ENCODE results near the gene GRK2.

GRK2 gene

DNA sequence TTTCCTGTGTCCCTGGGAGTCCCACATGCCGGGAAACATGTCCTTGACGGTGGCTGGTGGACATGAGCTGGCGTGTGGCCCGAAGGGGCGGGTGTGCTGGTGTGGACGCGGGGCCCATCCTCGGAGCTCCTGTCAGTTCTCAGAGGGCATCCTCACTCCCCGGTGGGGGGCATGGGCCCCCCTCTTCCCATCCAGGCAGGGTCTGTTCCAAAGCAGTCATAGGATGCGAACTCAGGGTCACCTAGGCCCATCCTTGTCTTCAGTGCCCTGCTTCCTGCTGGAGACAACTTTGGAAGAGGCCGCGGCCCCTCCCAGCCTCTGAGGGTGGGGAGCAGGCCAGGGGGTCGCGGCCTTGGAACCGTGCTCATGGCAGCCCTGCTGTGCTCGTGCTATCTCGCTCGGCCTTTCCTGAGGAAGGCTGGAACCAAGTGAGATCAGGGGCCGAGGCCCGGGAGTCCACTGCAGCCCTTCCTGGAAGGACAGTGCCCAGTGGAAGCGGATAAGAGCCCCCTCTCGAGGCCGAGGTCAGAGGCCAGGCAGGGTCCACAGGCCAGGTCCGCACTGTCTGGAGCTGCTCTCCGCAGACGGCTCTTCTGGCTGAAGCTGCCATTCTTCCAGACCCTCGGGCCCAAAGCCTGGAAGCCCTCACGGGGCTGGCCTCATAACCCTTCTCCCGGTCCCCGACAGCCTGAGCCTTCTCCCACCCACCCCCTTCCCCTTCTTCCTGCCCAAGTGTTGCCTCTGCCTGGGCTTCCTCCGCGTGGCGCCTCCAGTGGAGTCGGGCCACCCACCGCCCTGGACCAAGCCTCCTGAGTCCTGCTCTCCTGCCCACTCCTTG, 8.7 kb downstream of the GRK2 start:
- peaks cover 15% of the 10 kb centered on the region for H3K36me3 ChIP-seq (replicated peaks)
- in situ Hi-C loops (cut with HindIII; ENCODE audit: low pct_ligation_motif_present, low sequenced_read_pairs), result no loop called here
- no peak overlapping the region for H3K27ac ChIP-seq
- no peak overlapping the region for H3K4me3 ChIP-seq (ENCODE audit: low read depth, low read length)
- no peak for TF ChIP-seq CTCF (IDR thresholded peaks at IDR 0.05; ENCODE audit: low read depth, low read length, missing control alignments)
- DNase-seq, result no peak
- H3K27me3 ChIP-seq (replicated peaks), result no peaks in the 10 kb centered on the region

DNA sequence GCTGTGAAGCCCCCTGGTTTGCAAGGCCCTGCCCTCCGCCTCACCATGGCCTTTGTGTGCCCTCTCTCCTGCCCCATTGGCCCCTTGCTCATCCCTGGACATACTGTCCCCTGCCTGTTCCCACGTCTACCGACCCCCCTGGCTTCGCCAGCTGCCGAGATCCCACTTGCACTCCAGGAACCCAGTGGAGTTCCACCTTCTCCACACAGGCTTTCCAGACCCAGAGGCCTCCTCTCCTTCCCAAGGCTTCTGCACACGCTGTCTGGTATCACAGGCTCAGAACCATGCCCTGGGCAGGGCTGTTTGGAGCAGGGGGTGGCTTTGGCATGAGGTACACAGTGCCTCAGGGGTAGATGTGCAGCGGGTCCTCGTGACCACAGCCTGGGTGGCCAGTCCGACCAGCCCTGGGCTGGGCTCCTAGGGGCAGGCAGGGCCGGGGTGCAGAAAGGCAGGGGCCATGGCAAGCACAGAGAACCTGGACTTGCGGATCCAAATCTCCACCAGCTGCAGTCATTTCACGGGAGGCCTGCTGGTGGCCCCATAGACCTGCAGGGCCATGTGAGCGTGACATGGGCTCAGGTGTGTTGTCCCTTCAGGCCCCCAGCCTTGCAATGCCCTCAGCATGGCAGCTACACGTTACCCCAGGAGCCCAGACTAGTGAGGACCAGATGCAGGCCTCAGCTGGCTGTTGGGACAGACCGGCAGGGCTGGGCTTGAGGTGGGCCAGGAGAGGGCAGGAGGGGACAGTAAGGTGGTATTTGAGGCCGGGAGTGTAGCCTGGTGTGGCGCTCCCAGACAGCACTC, 9.5 kb downstream of the GRK2 start:
- H3K27ac ChIP-seq, result no peak overlapping the region
- in situ Hi-C loops (cut with HindIII; ENCODE audit: low pct_ligation_motif_present, low sequenced_read_pairs), result no loop called here
- H3K4me3 ChIP-seq (ENCODE audit: low read depth, low read length), result no peak overlapping the region
- H3K36me3 ChIP-seq (replicated peaks), result peaks cover 23% of the 10 kb centered on the region
- no peak for DNase-seq
- no peak for TF ChIP-seq CTCF (IDR thresholded peaks at IDR 0.05; ENCODE audit: low read depth, low read length, missing control alignments)
- H3K27me3 ChIP-seq (replicated peaks), result no peaks in the 10 kb centered on the region

DNA sequence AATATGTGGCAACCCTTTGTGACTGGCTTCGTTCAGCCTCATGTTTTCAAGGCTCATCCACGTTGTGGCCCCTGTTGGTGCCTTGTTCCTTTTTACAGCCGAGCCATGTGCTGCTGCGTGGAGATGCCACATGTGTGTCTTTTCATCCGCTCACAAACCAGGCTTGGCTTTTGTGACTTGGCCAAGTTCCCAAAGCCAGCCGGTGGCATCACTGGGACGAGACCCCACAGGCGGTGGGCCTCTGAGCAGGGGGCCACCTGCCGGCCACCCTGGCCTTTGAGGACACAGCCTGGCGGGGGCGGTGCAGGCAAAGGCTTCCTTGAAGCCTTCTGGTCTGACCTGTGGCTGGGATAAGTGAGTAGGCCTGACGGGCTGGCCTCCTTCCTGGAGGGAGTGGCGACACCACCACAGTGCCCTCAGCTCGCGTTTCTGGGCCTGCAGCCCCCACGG, 10.5 kb downstream of the GRK2 start:
- in situ Hi-C loops (cut with HindIII; ENCODE audit: low pct_ligation_motif_present, low sequenced_read_pairs), result no loop called here
- TF ChIP-seq CTCF (IDR thresholded peaks at IDR 0.05; ENCODE audit: low read depth, low read length, missing control alignments), result peak; percentile 55
- Histone ChIP-seq H3K4me3 (ENCODE audit: low read depth, low read length) (no peak overlapping the region), H3K36me3 (replicated peaks) (peaks cover 29% of the 10 kb centered on the region), H3K27ac (peak overlapping the region; percentile 35), H3K27me3 (replicated peaks) (no peaks in the 10 kb centered on the region)
- no peak for DNase-seq

GRCh38 chr11:67277231-67277961, 11.1 kb downstream of the GRK2 start:
- Histone ChIP-seq H3K27me3 (replicated peaks) (no peaks in the 10 kb centered on the region), H3K4me3 (ENCODE audit: low read depth, low read length) (peak overlapping the region; percentile 30), H3K27ac (peak overlapping the region; percentile 35), H3K36me3 (replicated peaks) (peaks cover 33% of the 10 kb centered on the region)
- no peak for DNase-seq
- in situ Hi-C loops (cut with HindIII; ENCODE audit: low pct_ligation_motif_present, low sequenced_read_pairs), result no loop called here
- no peak for TF ChIP-seq CTCF (IDR thresholded peaks at IDR 0.05; ENCODE audit: low read depth, low read length, missing control alignments)

DNA sequence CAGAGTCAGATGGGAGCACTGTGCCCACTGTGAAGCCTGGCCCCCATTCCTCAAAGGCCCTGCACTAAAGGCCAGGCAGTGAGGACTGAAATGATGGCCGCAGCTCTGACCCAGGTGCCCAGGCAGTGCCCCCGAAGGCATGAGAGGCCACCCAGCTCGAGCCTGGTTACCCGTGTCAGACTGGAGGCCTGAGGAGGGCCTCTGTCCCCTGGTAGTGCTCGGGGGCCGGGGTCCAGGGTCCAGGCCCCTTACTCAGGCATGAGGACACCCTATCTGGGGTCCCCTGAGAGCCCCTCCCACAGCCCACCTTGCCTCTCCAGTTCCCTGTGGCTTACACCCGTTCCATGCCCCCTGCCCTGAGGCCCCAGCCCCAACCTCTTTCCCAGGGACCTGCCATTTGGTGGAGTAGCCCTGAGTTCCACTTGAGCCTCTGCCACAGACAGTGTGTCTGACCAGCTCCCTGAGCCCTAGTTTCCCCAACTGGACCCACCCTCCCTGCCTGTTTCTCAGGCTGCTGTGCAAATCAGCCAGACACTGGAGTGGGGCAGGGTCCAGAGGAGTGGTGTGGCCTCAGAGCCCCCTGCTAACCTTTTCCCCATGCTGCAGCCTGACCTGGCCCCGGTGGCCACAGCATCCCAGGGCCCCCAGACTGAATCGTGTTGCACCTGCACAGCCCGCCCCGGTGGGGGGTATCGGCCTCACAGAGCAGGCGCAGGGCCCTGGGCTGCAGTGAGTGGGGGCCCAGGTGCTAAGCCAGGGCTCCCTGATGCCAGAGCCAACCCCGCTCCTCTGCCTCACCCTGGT, 12.1 kb downstream of the GRK2 start:
- no peak for TF ChIP-seq CTCF (IDR thresholded peaks at IDR 0.05; ENCODE audit: low read depth, low read length, missing control alignments)
- H3K4me3 ChIP-seq (ENCODE audit: low read depth, low read length), result no peak overlapping the region
- in situ Hi-C loops (cut with HindIII; ENCODE audit: low pct_ligation_motif_present, low sequenced_read_pairs), result no loop called here

More for the DNA sequence above, 12.1 kb downstream of the GRK2 start:
- no peaks in the 10 kb centered on the region for H3K27me3 ChIP-seq (replicated peaks)
- peaks cover 41% of the 10 kb centered on the region for H3K36me3 ChIP-seq (replicated peaks)
- no peak overlapping the region for H3K27ac ChIP-seq
- no peak for DNase-seq
